ENCODE results near the gene ATXN1. TPM values are rescaled to one million over a fixed set of nuclear protein-coding genes. Genes with fewer than 3 reads are reported as not detected.

Gene ATXN1
- polyA plus RNA-seq, 1 donor (not counting 4 experiments of a cell fraction or from before 2014, with no cell fraction given): 9.7 TPM

GRCh38 chr6:16434885-16435284 is 326.4 kb downstream of the ATXN1 start:
- Histone ChIP-seq H3K36me3 (ENCODE audit: control insufficient read depth in 2 of 2, extremely low read depth in 1 of 2, insufficient read depth in 2 of 2, low read length in 2 of 2) (no peaks in the 10 kb centered on the region), H3K9me1 (ENCODE audit: control insufficient read depth, extremely low read depth, insufficient read depth, low read length) (no peaks in the 10 kb centered on the region), H3K4me3 (ENCODE audit: control insufficient read depth in 2 of 3, extremely low read depth in 1 of 3, insufficient read depth in 2 of 3, low read depth in 1 of 3, low read length in 3 of 3) (no peak overlapping the region), H3K9ac (ENCODE audit: control insufficient read depth, extremely low read depth, insufficient read depth, low read length) (no peak overlapping the region), H3K27me3 (ENCODE audit: control insufficient read depth, extremely low read depth, insufficient read depth, low read length) (no peaks in the 10 kb centered on the region), H3K4me1 (ENCODE audit: control insufficient read depth, extremely low read depth, insufficient read depth, low read length) (peaks cover 6% of the 10 kb centered on the region), H4K20me1 (ENCODE audit: control insufficient read depth, extremely low read depth, insufficient read depth, low read length) (no peaks in the 10 kb centered on the region), H3K4me2 (ENCODE audit: control insufficient read depth, extremely low read depth, insufficient read depth, low read depth, low read length) (no peak overlapping the region), H3K9me3 (ENCODE audit: control insufficient read depth, low read depth, low read length) (no peaks in the 10 kb centered on the region), H2AFZ (ENCODE audit: control insufficient read depth, low read length) (no peak overlapping the region), H3K79me2 (ENCODE audit: control insufficient read depth, insufficient read depth, low read length) (no peaks in the 10 kb centered on the region), H3K27ac (ENCODE audit: control insufficient read depth, insufficient read depth, low read length) (no peak overlapping the region)
- dilution Hi-C loops (cut with MboI; ENCODE audit: extremely low pct_ligation_motif_present, low sequenced_read_pairs): no loop called here
- no peak for FAIRE-seq
- TF ChIP-seq CTCF (optimal IDR thresholded peaks at IDR 0.05 in 1 of 3, IDR thresholded peaks at IDR 0.05 in 1 of 3, conservative IDR thresholded peaks at IDR 0.05 in 1 of 3; ENCODE audit: extremely low read depth in 1 of 3, insufficient read depth in 2 of 3, low read length in 3 of 3): no peak
- no peak for TF ChIP-seq EZH2 (IDR thresholded peaks at IDR 0.05; ENCODE audit: low read length)
- no peak for DNase-seq (ENCODE audit: low read depth, low spot score)

GRCh38 chr6:16433338-16433890 is 327.8 kb downstream of the ATXN1 start:
- no peaks in the 10 kb centered on the region for H3K9me1 ChIP-seq (ENCODE audit: control insufficient read depth, extremely low read depth, insufficient read depth, low read length)
- TF ChIP-seq CTCF (optimal IDR thresholded peaks at IDR 0.05 in 1 of 3, IDR thresholded peaks at IDR 0.05 in 1 of 3, conservative IDR thresholded peaks at IDR 0.05 in 1 of 3; ENCODE audit: extremely low read depth in 1 of 3, insufficient read depth in 2 of 3, low read length in 3 of 3) (no peak), EZH2 (IDR thresholded peaks at IDR 0.05; ENCODE audit: low read length) (no peak)
- no peak overlapping the region for H3K4me2 ChIP-seq (ENCODE audit: control insufficient read depth, extremely low read depth, insufficient read depth, low read depth, low read length)
- H4K20me1 ChIP-seq (ENCODE audit: control insufficient read depth, extremely low read depth, insufficient read depth, low read length): no peaks in the 10 kb centered on the region
- H3K9me3 ChIP-seq (ENCODE audit: control insufficient read depth, low read depth, low read length): no peaks in the 10 kb centered on the region
- H3K79me2 ChIP-seq (ENCODE audit: control insufficient read depth, insufficient read depth, low read length): no peaks in the 10 kb centered on the region
- no peaks in the 10 kb centered on the region for H3K27me3 ChIP-seq (ENCODE audit: control insufficient read depth, extremely low read depth, insufficient read depth, low read length)
- no peak overlapping the region for H3K27ac ChIP-seq (ENCODE audit: control insufficient read depth, insufficient read depth, low read length)
- DNase-seq (ENCODE audit: low read depth, low spot score) (no peak), FAIRE-seq (no peak)
- no peaks in the 10 kb centered on the region for H3K4me1 ChIP-seq (ENCODE audit: control insufficient read depth, extremely low read depth, insufficient read depth, low read length)
- H3K36me3 ChIP-seq (ENCODE audit: control insufficient read depth in 2 of 2, extremely low read depth in 1 of 2, insufficient read depth in 2 of 2, low read length in 2 of 2): no peaks in the 10 kb centered on the region
- H3K9ac ChIP-seq (ENCODE audit: control insufficient read depth, extremely low read depth, insufficient read depth, low read length): no peak overlapping the region
- dilution Hi-C loops (cut with MboI; ENCODE audit: extremely low pct_ligation_motif_present, low sequenced_read_pairs): no loop called here
- no peak overlapping the region for H3K4me3 ChIP-seq (ENCODE audit: control insufficient read depth in 2 of 3, extremely low read depth in 1 of 3, insufficient read depth in 2 of 3, low read depth in 1 of 3, low read length in 3 of 3)
- no peak overlapping the region for H2AFZ ChIP-seq (ENCODE audit: control insufficient read depth, low read length)

Measured in keratinocyte (primary cell).